HG03460 (cell line): Measurements from ENCODE around the gene MVD.
"Not testable (repeated sequence)": the region's sequence is repeated elsewhere in the genome, so short reads cannot be mapped to it uniquely, and the experiment has no call there.

Experiments used
- ATAC-seq: cut with Tn5 transposase; IDR thresholded peaks from one replicate; pipeline ENCODE4 v1.9.1; 2021; ENCODE audit not compliant: unreplicated experiment

MVD gene

DNA sequence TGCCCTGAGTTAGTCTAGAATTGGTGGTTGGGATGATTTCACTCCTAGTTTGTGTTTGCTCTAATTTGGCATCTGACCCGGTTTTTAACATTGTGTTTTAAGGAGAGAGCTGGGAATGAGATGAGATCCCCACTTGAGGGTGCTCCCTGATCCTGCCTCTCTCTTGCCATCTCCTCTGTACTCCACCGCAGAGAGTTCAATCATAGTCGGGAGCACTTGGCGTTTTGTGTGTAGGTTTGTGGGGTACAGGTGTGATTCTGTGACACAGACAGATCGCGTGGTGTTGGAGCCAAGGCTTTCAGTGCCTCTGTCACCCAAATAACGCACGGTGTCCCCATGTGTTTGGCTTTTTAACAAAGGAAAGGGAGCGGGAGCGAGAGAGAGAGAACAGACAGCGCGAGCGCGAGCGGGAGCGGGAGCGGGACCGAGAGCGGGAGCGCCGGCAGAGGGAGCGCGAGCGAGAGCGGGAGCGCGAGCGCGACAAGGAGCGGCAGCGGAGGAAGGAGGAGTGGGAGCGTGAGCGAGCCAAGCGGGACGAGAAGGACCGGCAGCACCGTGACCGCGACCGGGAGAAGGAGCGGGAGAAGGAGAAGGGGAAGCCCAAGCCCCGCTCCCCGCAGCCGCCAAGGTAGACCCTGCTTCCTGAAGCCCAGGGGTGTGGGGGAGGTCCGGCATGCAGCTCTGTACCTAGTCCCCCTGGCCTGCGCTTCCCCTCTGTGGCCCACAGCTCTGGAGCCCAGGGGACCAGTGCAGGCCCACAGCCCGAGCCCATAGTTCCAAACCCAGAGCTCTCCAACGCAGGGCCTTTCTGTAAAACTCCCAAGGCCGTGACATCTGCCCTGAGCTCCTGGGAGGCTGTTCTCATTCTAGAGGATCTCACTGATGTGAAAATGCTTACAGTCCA is 51.7 kb downstream of the MVD start:
- ATAC-seq, result no peak

GRCh38 chr16:88610080-88610479 is 52.8 kb downstream of the MVD start:
- ATAC-seq, result no peak

DNA sequence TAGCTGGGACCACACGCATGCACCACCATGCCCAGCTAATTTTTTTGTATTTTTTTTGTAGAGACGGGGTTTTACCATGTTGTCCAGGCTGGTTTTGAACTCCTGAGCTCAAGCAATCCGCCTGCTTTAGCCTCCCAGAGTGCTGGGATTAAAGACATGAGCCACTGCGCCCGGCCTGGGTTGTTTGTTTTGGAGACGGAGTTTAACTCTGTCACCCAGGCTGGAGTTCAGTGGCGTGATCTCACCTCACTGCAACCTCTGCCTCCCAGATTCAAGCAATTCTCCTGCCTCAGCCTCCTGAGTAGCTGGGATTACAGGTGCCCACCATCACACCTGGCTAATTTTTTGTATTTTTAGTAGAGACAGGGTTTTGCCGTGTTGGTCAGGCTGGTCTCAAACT is 53.5 kb downstream of the MVD start:
- ATAC-seq, result not testable (repeated sequence)

- no peak for ATAC-seq
Observed at GRCh38 chr16:88608076-88608475, 54.8 kb downstream of the MVD start.

DNA sequence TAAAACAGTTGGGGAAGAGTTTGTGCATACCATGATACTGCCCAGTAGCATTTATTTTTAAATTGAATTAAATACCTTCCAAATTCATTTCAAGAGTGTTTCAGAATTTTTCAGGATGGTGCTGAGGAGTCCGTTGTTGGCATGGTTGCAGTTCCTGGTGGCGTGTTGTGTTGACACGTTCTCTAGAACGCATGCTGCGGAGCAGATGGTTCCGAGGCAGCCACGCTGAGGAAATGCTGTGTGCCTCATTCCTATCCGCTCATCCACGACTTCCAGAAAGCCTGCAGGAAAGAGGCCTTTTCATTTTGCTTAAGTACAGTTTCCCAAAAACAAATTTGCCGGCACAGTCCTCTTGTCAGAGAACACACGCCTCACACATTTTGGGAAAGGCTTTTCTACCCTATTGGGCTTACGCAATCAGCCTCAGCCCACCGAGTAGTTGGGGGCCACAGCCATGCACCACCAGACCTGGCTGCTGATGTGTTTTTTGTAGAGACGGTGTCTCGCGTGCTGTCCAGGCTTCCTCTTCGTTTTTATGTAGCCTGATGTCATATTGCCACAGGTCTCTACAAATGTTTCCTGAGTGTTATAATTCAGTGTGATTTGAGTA is 56.6 kb downstream of the MVD start:
- no peak for ATAC-seq

DNA sequence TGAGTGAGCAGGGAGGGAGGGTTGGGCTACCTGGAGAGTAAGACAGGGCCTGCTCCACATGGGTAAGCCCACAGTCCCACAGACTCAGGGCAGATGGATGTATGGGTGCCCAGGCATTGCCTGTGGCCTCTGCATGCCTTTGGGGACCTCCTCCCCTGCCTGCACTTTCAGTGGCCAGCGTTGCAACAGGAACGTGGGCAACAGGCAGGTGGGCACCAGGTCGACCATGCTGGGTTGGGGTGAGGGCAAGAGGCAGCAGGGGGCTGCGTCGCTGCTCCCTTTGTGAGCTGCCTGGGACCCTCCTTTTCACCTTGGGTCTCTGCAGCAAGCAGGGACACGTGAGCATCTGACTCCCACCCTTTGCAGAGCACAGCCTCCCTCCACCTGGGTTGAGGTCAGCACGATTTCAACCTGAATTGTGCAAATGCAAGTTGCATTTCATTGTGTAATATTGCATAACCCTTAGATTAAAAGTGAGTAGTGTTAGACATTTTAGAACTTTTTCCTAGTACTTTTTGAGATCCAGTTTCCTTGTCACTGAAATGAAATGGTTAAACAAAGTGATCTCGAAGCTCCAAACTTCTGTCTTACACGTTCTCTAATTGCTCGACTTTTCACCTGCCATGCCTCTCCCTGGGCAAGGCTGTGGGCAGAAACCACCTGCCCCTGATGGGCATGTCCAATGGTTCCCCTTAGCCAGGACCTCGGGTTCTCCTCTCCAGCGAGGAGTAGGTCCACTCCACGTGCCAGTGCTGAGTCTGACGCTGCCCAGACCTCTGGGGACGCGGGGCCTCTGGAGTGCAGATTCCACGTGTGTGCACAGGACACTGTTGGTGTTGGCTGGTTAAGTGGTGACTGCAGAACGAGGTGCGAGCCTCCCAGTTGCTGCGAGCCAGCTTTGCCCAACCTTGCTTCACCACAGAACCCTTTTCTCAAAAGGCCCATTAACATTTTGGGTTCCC is 57.4 kb downstream of the MVD start:
- ATAC-seq, result no peak

- no peak for ATAC-seq
Observed at GRCh38 chr16:88602091-88602490, 60.8 kb downstream of the MVD start.
